NCI-H510A (cell line): Measurements from ENCODE around the gene OPTC.
"Not testable (repeated sequence)": the region's sequence is repeated elsewhere in the genome, so short reads cannot be mapped to it uniquely, and the experiment has no call there.

ENCODE experiments used
- DNase-seq: peaks from one replicate; lab custom pipeline; 2025; lab: John Stamatoyannopoulos, UW

The OPTC gene

GRCh38 chr1:203517426-203518110 lies 23.6 kb downstream of the OPTC start:
- DNase-seq = no peak

GRCh38 chr1:203518139-203518538 lies 24.2 kb downstream of the OPTC start:
- not testable (repeated sequence) for DNase-seq

- DNase-seq = no peak
These were observed 24.6 kb downstream of the OPTC start for GRCh38 chr1:203518541-203518940.

GRCh38 chr1:203519053-203519840 lies 25.3 kb downstream of the OPTC start:
- no peak for DNase-seq

DNA sequence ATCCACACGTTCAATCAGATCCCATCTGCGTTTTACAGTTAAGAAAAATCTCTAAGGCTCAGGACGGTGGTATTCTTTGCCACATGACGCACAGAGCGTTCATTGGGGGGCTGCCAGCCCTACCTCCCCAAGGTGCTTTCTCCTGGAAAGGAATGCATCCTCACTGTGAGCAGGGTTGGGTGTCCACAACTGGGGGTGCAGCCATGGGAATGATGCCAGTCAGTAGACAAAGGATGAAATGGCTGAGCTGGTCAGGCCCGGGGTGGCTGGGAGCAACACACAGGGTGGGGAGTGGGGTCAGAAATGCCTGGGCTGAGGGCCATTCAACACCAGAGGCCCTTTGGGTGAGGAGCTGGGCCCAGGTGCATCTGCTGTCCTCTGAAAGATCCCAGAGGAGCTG lies 25.9 kb downstream of the OPTC start:
- no peak for DNase-seq

- no peak for DNase-seq
These were observed 26.4 kb downstream of the OPTC start for GRCh38 chr1:203520315-203520714.

DNA sequence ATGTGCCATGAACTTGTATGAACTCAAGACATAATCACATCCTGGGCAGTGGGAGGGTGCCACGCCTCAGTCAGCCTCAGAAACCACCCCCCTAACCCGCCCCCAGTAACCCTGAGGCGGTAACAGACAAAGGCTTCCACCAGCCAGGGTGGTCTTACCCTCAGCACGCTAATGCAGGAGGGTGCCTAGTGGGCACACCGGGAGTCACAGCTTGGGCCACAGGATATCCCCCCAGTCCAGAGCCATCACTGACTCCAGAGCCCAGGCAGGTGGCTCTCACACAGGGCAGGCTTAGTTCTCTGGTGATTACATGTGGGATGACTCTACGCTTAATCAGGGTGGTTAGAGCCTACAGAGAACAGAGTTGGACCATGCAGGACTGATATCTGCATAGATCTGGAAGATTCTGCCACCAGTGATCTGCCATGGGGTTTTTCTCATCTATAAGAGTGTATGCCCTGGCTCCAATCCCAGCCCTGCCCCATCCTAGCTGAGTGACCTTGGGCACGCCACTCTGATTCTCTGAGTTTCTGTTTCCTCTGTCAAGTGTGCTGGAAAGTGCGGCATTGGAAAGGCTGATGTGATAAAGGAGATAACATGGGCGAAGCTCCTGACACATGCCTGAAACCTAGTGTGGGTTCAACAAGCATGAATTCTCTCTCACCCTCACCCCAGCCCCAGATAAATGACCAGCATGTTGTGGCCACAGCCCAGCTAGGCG lies 27.3 kb downstream of the OPTC start:
- no peak for DNase-seq

DNA sequence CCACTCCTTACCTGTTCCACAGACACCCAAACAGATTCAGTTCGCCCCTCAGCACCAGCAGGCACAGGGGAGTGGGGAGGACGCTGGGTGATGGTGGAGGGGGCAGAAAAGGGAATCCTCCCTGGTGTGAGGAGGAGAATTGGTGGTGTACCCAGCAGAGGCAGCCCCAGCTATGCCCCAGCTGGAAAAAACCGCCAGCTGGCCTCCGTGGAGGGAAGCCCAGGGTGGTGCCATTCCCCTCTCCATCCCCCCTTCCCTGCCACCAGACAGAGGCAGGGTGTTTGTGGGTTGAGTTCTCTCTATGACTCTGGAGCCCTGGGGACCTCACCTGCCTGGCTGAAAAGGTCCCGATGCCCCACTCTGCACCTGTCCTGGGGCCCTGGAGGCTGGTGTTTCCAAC lies 27.9 kb downstream of the OPTC start:
- DNase-seq = no peak

GRCh38 chr1:203522237-203522636 lies 28.3 kb downstream of the OPTC start:
- no peak for DNase-seq

DNA sequence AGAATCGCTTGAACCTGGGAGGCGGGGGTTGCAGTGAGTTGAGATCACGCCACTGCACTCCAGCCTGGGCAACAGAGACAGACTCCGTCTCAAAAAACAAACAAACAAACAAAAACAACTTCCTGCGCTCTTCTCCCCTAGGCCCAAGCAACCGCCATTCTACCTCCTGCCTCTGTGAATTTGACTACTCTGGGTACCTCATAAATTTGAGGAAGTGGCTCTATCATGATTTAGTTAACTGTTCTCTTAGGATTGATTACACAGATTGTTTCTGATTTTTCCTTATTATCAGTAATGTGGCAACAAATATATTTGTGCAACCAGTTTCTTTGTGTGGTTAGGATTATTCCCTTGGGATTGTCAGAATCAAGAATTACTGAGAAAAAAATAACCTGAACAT lies 29.7 kb downstream of the OPTC start:
- no peak for DNase-seq

- no peak for DNase-seq
These were observed 30.2 kb downstream of the OPTC start for GRCh38 chr1:203524152-203524551.

DNA sequence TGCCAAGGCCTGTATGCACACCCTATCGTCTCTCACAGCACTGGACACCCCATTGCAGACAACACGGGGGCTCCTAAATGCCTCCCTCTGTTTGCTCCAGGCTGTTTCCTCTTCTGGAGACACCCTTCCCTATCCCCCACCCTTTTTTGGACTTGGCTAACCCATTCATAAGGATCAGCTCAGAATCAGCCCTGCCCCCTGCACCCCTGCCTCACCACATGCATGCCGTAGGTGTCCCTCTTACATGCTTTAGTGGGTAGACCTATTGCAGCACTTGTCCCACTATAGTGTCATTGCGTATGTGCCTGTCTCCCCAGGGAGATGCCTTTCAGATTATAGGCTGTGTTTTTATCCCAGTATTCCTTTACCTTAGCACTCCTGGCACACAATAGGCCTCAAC lies 30.9 kb downstream of the OPTC start:
- no peak for DNase-seq

DNA sequence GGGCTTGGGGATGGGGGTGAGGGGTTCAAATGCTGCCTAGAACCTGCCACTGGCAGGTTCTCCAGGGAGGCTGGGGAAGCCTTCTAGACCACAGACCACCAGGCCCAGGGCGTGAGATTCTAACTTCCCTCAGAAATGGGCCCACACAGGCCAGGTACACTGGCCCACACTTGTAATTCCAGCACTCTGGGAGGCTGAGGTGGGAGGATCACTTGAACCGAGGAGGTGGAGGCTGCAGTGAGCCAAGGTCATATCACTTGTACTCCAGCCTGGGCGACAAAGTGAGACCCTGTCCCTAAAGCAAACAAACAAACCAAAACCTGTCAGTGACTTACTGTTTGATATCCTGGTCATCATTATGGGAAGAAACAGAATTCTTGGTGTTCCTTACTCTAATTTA lies 31.7 kb downstream of the OPTC start:
- DNase-seq = no peak

DNA sequence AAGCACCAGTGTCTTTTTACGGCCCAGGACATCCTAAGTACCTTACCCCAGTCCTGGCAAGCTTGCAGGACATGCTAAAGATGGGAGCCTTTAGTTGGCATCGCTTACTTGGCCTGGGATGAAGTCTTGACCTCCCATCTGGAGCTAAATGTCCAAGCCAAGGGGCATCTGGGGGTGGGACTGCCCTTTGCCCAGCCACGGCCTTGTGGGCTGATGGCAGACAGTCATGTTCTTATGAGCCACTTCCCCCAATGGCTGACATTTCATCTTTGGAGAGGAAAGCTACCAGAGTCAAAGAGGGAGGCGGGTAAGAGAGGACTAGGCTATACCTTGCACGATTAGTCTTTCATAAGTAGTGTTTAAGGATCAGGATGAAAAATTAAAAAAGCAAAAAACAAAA lies 32.2 kb downstream of the OPTC start:
- DNase-seq = no peak

GRCh38 chr1:203526572-203526971 lies 32.6 kb downstream of the OPTC start:
- no peak for DNase-seq

- DNase-seq = no peak
These were observed 33.1 kb downstream of the OPTC start for GRCh38 chr1:203527013-203527412.

DNA sequence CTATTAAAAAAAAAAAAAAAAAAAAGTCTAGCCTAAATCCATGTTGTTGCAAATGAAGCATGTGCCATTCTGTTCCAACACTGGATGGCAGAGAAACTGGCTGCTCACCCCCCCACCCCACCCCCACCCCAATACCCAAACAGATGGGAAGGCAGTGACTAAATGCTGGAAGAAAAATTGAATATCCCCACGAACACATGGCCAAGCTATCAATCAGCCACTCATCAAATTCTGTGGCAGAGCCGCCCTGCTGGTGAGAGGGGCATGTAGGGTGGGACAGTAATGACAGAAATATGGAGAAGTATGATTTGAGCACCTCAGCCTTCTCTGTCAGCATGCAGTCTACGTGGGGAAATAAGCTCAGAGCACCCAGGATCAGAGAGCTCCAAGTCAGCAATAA lies 34.1 kb downstream of the OPTC start:
- no peak for DNase-seq

- DNase-seq = no peak
These were observed 35.3 kb downstream of the OPTC start for GRCh38 chr1:203528976-203529835.

- DNase-seq = no peak
These were observed 37.1 kb downstream of the OPTC start for GRCh38 chr1:203531063-203531462.

- no peak for DNase-seq
These were observed 40.1 kb downstream of the OPTC start for GRCh38 chr1:203534012-203534411.

DNA sequence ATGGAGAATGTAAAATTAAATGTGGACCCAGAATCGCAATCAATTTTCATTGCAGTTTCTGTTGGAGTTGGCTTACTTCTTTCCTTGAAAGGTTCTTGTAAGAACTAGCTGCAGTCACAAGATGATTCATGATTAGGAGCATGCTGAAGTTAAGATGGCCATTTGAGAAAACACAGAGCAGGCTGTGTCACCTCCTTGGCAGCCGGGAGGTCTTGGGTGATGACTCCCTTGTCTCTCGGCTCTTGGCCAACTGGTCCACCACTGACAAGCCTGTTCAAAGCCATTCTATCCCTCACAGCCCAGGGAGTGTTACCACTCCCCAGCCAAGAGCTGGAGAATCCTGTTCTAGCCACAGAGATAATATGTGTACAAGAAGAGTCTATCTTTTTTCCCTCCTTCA lies 40.6 kb downstream of the OPTC start:
- no peak for DNase-seq

GRCh38 chr1:203536575-203536974 lies 42.6 kb downstream of the OPTC start:
- no peak for DNase-seq
